Calu3 (cell line): ENCODE data around the gene NUP37. TPM values are rescaled to one million over a fixed set of nuclear protein-coding genes. Genes with fewer than 3 reads are reported as not detected.
A peak's percentile ranks its signal among the peaks of the same experiment; 100 is the strongest.
"Not testable (repeated sequence)": the region's sequence is repeated elsewhere in the genome, so short reads cannot be mapped to it uniquely, and the experiment has no call there.

Experiments
- BruUV-seq: library from RNA; stranded (reverse); fragments of 400-500 nt; replicated peaks from 2 replicates; lab custom pipeline; 2021; lab: Mats Ljungman, UMichigan
- CTCF ChIA-PET: fragments of 300-600 bp; sonication (Branson Sonifier 250); formaldehyde crosslinking; loops from one replicate; lab custom pipeline; 2022; ENCODE audit warnings: antibody characterized with exemption; lab: Charles Lee
- DNase-seq: peaks from one replicate; pipeline ENCODE4 v3.0.0; 2022
- H3K27ac Mint-ChIP-seq: one replicate; pipeline ENCODE4 v1.8.0; 2022; ENCODE audit warnings: mixed read lengths; ENCODE audit not compliant: unreplicated experiment
- H3K27me3 Mint-ChIP-seq: one replicate; pipeline ENCODE4 v1.8.0; 2022; ENCODE audit warnings: mixed read lengths; ENCODE audit not compliant: unreplicated experiment
- H3K36me3 Mint-ChIP-seq: one replicate; pipeline ENCODE4 v1.8.0; 2022; ENCODE audit warnings: mild to moderate bottlenecking, moderate library complexity, mixed read lengths; ENCODE audit not compliant: insufficient read depth, unreplicated experiment
- H3K4me1 Mint-ChIP-seq: one replicate; pipeline ENCODE4 v1.8.0; 2022; ENCODE audit warnings: mild to moderate bottlenecking, low read depth, mixed read lengths; ENCODE audit not compliant: unreplicated experiment
- H3K4me3 Mint-ChIP-seq: one replicate; pipeline ENCODE4 v1.8.0; 2022; ENCODE audit warnings: mild to moderate bottlenecking, low read depth, moderate library complexity, mixed read lengths; ENCODE audit not compliant: unreplicated experiment
- H3K9me3 Mint-ChIP-seq: one replicate; pipeline ENCODE4 v1.8.0; 2022; ENCODE audit warnings: low read depth, mixed read lengths; ENCODE audit not compliant: unreplicated experiment
- CTCF ChIP-seq: fragments of 200-600 bp; IDR thresholded peaks from one replicate; pipeline ENCODE4 v1.8.0; 2022; ENCODE audit warnings: antibody characterized with exemption; ENCODE audit not compliant: unreplicated experiment
- intact Hi-C: fragments of 100-400 bp; cut with micrococcal nuclease; formaldehyde crosslinking; loops from one replicate; pipeline ENCODE4 v1.10.0; 2022; ENCODE audit not compliant: unreplicated experiment
- total RNA-seq: library from RNA; stranded (reverse); gene quantifications from 2 replicates; pipeline ENCODE4 v1.2.3, GENCODE V29; 2022

NUP37 gene
- total RNA-seq, 1 experiment from 2014 or later = 72.1 TPM

- Mint-ChIP-seq H3K36me3 (no peaks in the 10 kb centered on the region), H3K27me3 (no peaks in the 10 kb centered on the region), H3K4me1 (no peaks in the 10 kb centered on the region), H3K4me3 (no peak overlapping the region), H3K9me3 (no peaks in the 10 kb centered on the region), H3K27ac (no peak overlapping the region)
- no peak for DNase-seq
- intact Hi-C loops = loop anchor here (5.0 to 10.0 kb wide), 3 partner anchors 645 to 778 kb away; no protein-coding TSS in a partner anchor
- CTCF ChIA-PET = interaction anchor here (0.8 kb wide), 1 partner anchor 24 kb away, joined by 3 read pairs; no protein-coding TSS in a partner anchor
- BruUV-seq = no TSS peak
- TF ChIP-seq CTCF = no peak
Observed at GRCh38 chr12:102096855-102097254, 23.1 kb downstream of the NUP37 start.

- no TSS peak for BruUV-seq
- intact Hi-C loops = loop anchor here (1.0 to 10.0 kb wide), 4 partner anchors 647 to 779 kb away; no protein-coding TSS in a partner anchor
- Mint-ChIP-seq H3K9me3 (no peaks in the 10 kb centered on the region), H3K4me3 (no peak overlapping the region), H3K27me3 (no peaks in the 10 kb centered on the region), H3K4me1 (no peaks in the 10 kb centered on the region), H3K36me3 (no peaks in the 10 kb centered on the region), H3K27ac (no peak overlapping the region)
- peak; percentile 20 for TF ChIP-seq CTCF
- peak; percentile 12 for DNase-seq
- CTCF ChIA-PET = interaction anchor here (0.7 to 1.0 kb wide), 2 partner anchors 716 to 721 kb away, joined by 3 to 9 read pairs; no protein-coding TSS in a partner anchor
Observed at GRCh38 chr12:102095677-102096263, 24.1 kb downstream of the NUP37 start.

GRCh38 chr12:102093319-102093718 is 26.6 kb downstream of the NUP37 start:
- no peak for TF ChIP-seq CTCF
- no peaks in the 10 kb centered on the region for H3K9me3 Mint-ChIP-seq
- no peaks in the 10 kb centered on the region for H3K4me1 Mint-ChIP-seq
- H3K36me3 Mint-ChIP-seq = peaks cover 6% of the 10 kb centered on the region
- DNase-seq = no peak
- CTCF ChIA-PET = no interaction called here
- H3K27ac Mint-ChIP-seq = no peak overlapping the region
- H3K27me3 Mint-ChIP-seq = no peaks in the 10 kb centered on the region
- intact Hi-C loops = loop anchor here (10.0 kb wide), 1 partner anchor 781 kb away; no protein-coding TSS in a partner anchor
- no peak overlapping the region for H3K4me3 Mint-ChIP-seq
- no TSS peak for BruUV-seq

- H3K4me1 Mint-ChIP-seq, DNase-seq, H3K36me3 Mint-ChIP-seq, H3K9me3 Mint-ChIP-seq, BruUV-seq, H3K4me3 Mint-ChIP-seq, intact Hi-C loops, H3K27ac Mint-ChIP-seq, H3K27me3 Mint-ChIP-seq, CTCF ChIA-PET: not testable (repeated sequence)
Observed at GRCh38 chr12:102089228-102089835, 30.6 kb downstream of the NUP37 start.
